ENCODE measurements around the gene LPP.

GRCh38 chr3:188698436-188698835 lies 544.5 kb downstream of the LPP start:
- no peak for TF ChIP-seq GATA2 (IDR thresholded peaks at IDR 0.05; ENCODE audit: low read depth, low read length)
- no peak for TF ChIP-seq GATA3 (IDR thresholded peaks at IDR 0.05; ENCODE audit: low read depth, low read length)

Measured in SH-SY5Y (cell line).